GM12873 (cell line): ENCODE results near the gene PKN3.

Source experiments
- CTCF ChIP-seq: IDR thresholded peaks from 2 replicates; pipeline ENCODE4 v1.5.1; 2012; ENCODE audit warnings: low read depth, mild to moderate bottlenecking, moderate library complexity, low read length, control low read depth; ENCODE audit not compliant: insufficient read depth; ENCODE audit errors: missing control alignments

The PKN3 gene

GRCh38 chr9:128706671-128707381 lies 4.5 kb downstream of the PKN3 start:
- no peak for TF ChIP-seq CTCF

GRCh38 chr9:128707446-128707845 lies 5.1 kb downstream of the PKN3 start:
- TF ChIP-seq CTCF, result no peak

- TF ChIP-seq CTCF, result no peak
Measured at GRCh38 chr9:128712451-128713410, 10.4 kb downstream of the PKN3 start.

- no peak for TF ChIP-seq CTCF
Measured at GRCh38 chr9:128713411-128713780, 11.1 kb downstream of the PKN3 start.

GRCh38 chr9:128713941-128714573 lies 11.8 kb downstream of the PKN3 start:
- no peak for TF ChIP-seq CTCF

- no peak for TF ChIP-seq CTCF
Measured at GRCh38 chr9:128714586-128715435, 12.5 kb downstream of the PKN3 start.
